Rectal smooth muscle tissue (tissue), 1 donor: ENCODE results near the gene C22orf15.

ENCODE experiments used
- H3K27ac ChIP-seq: one replicate; pipeline ENCODE4 v1.7.0; 2013; ENCODE audit warnings: low read depth, low read length, inconsistent platforms
- H3K27me3 ChIP-seq: one replicate; pipeline ENCODE4 v1.7.0; 2013; ENCODE audit warnings: low read length; ENCODE audit not compliant: control insufficient read depth, insufficient read depth
- H3K36me3 ChIP-seq: one replicate; pipeline ENCODE4 v1.7.0; 2013; ENCODE audit warnings: low read length; ENCODE audit not compliant: control insufficient read depth, insufficient read depth
- H3K4me1 ChIP-seq: one replicate; pipeline ENCODE4 v1.7.0; 2013; ENCODE audit warnings: low read length; ENCODE audit not compliant: control insufficient read depth, insufficient read depth
- H3K4me3 ChIP-seq: one replicate; pipeline ENCODE4 v1.7.0; 2013; ENCODE audit warnings: low read length
- H3K9ac ChIP-seq: one replicate; pipeline ENCODE4 v1.7.0; 2013; ENCODE audit warnings: low read length

Gene C22orf15

DNA sequence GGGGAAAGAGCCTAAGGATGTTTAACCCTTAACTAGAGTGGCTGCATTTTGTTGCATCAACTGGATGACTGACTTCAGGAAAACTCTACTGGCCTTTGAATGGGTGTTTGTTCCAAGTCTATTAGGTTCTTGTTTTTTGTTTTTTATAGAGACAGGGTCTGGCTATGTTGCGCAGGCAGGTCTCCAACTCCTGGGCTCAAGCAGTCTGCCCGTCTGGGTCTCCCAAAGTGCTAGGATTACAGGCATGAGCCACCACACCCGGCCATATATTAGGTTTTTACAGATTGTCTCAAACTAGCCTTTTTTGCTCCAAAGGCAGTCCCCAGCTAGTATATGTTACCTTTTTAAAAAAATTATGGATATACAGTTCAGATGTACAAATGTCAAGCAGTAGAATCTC lies 25.1 kb downstream of the C22orf15 start:
- Histone ChIP-seq H3K27me3 (no peaks in the 10 kb centered on the region), H3K27ac (peak overlapping the region; percentile 41), H3K4me1 (peaks cover 26% of the 10 kb centered on the region), H3K36me3 (peaks cover 8% of the 10 kb centered on the region), H3K9ac (no peak overlapping the region), H3K4me3 (peak overlapping the region; percentile 69)

DNA sequence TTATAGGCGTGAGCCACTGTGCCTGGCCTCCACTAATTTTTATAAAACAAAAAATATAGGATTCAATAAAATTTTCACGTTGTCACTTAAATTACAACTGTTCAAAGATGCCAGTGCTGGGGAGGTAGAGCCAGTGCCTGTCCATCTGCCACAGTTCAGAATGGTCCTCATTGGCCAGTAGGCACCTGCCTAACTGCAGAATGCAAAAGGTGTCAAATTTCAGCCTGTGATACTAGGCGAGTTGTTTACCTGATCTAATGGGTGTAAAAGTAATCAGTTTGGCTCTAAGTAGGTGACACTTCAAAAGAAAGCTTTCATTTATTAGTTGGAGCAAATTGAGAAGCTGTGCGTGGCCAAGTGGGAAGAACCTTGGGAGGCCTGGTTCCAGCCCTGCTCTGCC lies 26.3 kb downstream of the C22orf15 start:
- Histone ChIP-seq H3K27me3 (no peaks in the 10 kb centered on the region), H3K4me3 (no peak overlapping the region), H3K36me3 (peaks cover 16% of the 10 kb centered on the region), H3K9ac (no peak overlapping the region), H3K27ac (no peak overlapping the region), H3K4me1 (peaks cover 26% of the 10 kb centered on the region)

DNA sequence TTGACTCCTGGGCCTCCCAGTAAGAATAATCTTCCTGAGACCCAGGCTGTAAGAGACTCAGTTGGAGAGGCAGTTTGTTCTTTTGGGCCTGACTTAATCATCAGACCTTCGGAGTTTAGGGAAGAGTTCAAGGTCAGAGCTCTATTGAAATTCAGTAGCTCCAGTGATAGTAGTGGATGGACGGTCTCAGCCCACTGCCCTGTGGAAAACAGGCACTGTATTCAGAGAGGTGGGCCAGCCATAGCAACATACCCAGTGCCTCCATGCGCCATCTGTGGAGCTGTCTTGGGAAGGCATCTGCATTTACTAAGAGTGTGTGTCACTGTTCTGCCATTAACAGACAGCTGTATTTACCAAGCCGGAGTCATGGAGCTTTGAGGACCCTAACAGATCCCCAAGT lies 26.8 kb downstream of the C22orf15 start:
- H3K27me3 ChIP-seq = no peaks in the 10 kb centered on the region
- H3K4me3 ChIP-seq = no peak overlapping the region
- no peak overlapping the region for H3K27ac ChIP-seq
- peaks cover 26% of the 10 kb centered on the region for H3K4me1 ChIP-seq
- peaks cover 18% of the 10 kb centered on the region for H3K36me3 ChIP-seq
- no peak overlapping the region for H3K9ac ChIP-seq

DNA sequence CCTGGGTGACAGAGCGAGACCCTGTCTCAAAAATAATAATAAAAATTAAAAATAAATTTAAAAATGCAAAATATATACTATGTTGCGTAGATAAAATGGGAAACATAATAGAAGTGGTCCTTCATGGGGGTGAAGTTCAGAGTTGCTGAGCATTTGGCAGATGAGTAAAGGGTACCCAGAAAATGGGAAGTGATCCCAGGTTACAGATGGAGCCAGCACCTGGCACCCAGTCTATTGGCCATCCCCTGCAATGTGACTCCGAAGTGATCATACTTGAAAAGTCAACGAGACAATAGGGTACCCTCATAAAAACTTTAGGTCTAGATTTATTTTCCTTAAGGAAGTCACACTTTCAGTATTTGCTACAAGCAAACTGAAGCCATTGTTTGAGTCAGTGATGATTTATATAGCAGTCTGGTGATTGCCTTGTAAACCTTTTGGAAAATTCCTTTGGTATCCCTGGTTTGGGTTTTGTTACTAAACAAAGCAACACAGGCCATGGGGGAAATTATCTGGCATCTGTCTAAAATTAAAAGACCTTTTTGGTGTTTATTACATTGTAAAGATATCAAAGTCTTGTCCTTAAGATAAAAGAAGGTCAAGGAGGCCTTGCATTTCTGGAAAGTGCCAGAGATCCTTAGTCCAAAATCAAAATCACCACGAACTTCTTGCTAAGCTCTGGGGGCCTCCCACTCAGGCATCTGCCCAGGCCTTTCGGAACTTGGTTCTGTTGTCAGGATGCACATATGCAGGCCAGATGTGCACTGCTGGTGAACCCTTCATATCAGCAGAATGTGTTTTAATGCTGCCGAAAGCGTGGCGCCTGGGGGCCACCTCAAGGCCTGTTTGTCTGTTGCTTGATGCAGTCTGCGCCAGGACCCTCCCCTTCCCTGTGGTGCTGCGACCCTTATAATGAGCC lies 28.3 kb downstream of the C22orf15 start:
- Histone ChIP-seq H3K36me3 (peaks cover 18% of the 10 kb centered on the region), H3K27ac (peak overlapping the region; percentile 11), H3K4me3 (no peak overlapping the region), H3K9ac (no peak overlapping the region), H3K27me3 (no peaks in the 10 kb centered on the region), H3K4me1 (peaks cover 21% of the 10 kb centered on the region)

DNA sequence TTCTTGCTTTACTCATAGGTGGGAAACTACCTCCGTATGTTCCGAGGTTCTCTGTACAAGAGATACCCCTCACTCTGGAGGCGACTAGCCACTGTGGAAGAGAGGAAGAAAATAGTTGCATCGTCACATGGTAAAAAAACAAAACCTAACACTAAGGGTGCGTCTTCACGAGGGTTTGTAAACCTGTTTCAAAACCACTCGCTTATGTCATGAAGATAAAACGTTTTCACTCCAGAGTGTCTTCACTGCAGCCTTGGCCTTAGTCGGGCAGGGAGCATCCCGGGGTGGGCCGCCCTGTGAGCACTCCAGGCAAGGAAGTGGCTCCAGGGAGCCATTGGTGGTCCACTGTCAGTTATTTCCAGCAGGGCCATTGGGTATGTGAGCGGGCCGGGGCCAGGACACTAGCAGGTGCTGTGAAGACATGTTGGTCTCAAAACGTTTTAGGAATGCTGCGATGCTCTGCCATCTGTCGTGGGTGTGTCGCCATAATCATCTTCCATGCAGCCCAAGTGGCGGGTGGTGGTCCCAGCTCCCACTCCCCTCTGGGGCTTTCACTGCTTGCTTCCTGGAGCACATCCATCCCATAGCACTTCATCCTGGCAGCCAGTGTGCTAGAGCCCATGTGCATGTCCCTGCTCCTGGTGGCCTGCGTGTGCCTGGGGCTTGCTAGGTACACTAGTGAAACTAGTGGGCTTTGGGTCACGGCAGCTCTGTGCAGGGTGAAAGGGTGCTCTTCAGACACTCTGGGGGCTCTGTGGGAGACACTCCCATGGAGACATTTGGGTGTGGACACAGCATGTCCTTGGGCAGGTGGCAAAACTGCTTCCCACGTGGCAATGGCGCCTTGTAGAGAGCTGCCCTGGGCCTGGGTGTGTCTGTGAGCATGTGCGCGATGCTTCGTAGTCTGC lies 29.2 kb downstream of the C22orf15 start:
- Histone ChIP-seq H3K4me3 (no peak overlapping the region), H3K36me3 (peaks cover 18% of the 10 kb centered on the region), H3K4me1 (peaks cover 16% of the 10 kb centered on the region), H3K27ac (peak overlapping the region; percentile 11), H3K27me3 (no peaks in the 10 kb centered on the region), H3K9ac (no peak overlapping the region)

DNA sequence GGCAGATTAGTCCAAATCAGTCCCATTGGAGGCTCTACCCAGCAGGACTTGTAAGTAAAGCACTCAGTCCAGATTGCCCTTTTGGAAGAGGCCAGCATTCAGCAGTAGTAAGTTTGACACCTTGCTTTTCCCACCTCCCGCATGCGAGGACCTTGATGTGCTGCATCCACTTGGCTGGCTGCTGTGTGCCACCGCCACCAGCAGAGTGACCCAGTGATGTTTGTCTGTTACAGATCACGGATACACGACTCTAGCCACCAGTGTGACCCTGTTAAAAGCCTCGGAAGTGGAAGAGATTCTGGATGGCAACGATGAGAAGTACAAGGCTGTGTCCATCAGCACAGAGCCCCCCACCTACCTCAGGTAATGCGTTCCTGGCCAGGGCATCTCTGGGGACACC lies 30.5 kb downstream of the C22orf15 start:
- H3K27me3 ChIP-seq = no peaks in the 10 kb centered on the region
- H3K4me1 ChIP-seq = peaks cover 10% of the 10 kb centered on the region
- no peak overlapping the region for H3K4me3 ChIP-seq
- H3K36me3 ChIP-seq = peaks cover 18% of the 10 kb centered on the region
- no peak overlapping the region for H3K27ac ChIP-seq
- no peak overlapping the region for H3K9ac ChIP-seq

DNA sequence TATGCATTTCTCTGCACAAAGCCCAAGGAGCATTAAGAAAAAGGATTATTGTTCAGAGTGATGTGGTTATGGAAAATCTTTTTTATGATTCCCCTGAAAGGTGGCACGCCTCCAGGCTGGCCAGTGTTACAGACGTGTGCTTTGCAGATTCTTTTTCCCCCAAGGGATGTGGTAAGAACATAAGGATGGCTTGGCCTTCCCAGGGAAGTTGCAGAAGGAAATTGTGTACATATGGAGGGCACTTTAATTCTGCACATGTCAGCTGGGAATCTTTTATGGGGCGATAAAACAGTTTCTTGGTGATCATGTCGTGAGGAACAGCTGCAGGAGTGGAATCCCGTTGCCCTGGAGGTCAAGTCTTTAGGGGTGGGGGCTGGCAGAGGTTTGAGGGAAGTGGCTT lies 33.7 kb downstream of the C22orf15 start:
- Histone ChIP-seq H3K4me3 (no peak overlapping the region), H3K27me3 (no peaks in the 10 kb centered on the region), H3K9ac (no peak overlapping the region), H3K27ac (no peak overlapping the region), H3K36me3 (peaks cover 30% of the 10 kb centered on the region), H3K4me1 (peaks cover 3% of the 10 kb centered on the region)

DNA sequence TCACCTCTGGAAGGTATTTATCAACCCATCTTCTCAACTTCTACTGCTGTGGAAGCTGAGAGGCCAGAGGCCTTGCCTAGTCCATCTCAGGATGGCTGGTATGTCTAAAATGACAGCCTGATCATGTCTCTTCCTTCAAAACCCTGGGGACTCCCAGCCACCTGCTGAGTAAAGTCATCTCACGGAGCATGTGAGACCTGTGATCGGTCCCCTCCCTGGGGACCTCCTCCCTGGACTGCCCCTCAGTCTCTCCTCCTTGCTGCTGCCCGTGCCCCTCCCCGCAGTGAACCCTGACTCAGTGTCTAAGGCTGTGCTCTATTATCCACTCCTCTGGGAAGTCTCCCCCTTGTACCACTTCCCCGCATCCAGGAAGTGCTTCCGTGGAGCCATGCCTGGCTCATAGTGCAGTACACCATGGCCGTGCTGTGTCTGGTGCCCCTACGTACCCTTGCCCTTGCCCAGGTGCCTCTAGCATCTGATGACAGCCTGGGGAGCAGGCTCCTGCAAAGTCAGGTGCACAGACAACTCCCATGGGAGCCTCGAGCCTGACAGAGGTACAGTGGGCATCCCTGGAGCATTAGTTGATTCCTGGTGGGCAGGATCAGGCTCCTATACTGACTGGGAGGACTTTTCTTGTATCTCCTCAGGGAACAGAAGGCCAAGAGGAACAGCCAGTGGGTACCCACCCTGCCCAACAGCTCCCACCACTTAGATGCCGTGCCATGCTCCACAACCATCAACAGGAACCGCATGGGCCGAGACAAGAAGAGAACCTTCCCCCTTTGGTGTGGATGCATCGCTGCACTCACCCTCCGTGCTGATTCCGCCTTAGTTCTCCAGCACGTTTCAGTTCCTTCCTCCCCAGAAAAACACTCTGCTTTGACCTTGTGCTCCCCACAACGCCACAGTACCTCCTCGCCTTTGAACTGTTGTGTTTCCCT lies 37.8 kb downstream of the C22orf15 start:
- no peaks in the 10 kb centered on the region for H3K27me3 ChIP-seq
- H3K27ac ChIP-seq = no peak overlapping the region
- H3K36me3 ChIP-seq = peaks cover 41% of the 10 kb centered on the region

DNA sequence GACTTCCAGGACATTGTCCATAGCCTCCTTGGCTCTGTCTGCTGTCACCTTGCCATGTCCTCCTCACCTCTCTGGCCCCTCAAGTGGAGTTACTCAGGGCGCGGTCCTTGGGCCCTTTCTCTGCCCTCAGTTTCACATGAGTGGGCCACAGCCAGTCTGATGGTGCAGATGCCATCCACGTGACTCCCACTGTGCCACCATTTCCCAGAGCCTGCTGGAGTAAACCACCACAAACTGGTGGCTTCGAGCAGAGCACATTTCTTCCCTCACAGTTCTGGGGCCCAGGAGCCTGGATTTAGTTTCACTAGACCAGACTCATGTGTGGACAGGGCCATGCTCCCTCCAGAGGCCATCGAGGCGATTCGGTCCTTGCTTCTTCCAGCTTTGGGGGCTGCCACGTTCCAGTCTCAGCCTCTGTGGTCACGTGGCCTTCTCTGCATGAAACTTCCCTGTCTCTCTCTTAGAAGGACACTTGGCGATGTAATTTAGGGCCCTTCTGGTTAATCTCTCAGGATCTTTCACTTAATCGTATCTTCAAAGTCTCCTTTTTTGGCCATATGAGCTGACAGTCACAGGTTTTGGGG lies 38.5 kb downstream of the C22orf15 start:
- H3K36me3 ChIP-seq = peaks cover 46% of the 10 kb centered on the region
- H3K27me3 ChIP-seq = no peaks in the 10 kb centered on the region
- H3K4me1 ChIP-seq = no peaks in the 10 kb centered on the region
- H3K4me3 ChIP-seq = no peak overlapping the region
- H3K9ac ChIP-seq = no peak overlapping the region
- H3K27ac ChIP-seq = no peak overlapping the region

More for the DNA sequence above, 37.8 kb downstream of the C22orf15 start:
- Histone ChIP-seq H3K4me1 (no peaks in the 10 kb centered on the region), H3K9ac (no peak overlapping the region), H3K4me3 (no peak overlapping the region)

DNA sequence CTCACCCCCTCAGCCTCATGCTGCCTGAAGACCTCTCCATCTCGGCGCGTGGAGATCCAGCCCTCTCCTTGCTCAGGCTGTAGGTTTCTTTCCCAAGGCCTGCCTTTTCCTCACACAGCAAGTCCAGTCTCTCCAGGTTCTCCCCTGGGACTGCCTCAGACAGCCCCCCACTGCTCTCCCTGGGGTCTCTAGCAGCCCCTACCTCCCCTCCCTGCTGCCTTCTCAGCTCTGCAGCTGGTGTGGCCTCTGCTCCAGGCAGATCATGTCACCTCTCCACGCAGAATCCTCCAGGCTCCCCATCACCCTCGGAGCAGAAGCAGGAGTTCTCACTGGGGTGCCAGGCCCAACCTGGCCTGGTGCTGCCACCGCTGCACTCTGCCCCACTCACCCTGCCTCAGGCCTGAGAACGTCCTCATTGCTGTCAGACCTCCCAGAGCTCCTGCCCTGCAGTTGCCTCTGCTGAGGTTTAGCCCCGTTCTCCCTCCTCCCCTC lies 39.1 kb downstream of the C22orf15 start:
- Histone ChIP-seq H3K4me3 (no peak overlapping the region), H3K9ac (no peak overlapping the region), H3K27ac (no peak overlapping the region), H3K4me1 (no peaks in the 10 kb centered on the region), H3K27me3 (no peaks in the 10 kb centered on the region), H3K36me3 (peaks cover 46% of the 10 kb centered on the region)

DNA sequence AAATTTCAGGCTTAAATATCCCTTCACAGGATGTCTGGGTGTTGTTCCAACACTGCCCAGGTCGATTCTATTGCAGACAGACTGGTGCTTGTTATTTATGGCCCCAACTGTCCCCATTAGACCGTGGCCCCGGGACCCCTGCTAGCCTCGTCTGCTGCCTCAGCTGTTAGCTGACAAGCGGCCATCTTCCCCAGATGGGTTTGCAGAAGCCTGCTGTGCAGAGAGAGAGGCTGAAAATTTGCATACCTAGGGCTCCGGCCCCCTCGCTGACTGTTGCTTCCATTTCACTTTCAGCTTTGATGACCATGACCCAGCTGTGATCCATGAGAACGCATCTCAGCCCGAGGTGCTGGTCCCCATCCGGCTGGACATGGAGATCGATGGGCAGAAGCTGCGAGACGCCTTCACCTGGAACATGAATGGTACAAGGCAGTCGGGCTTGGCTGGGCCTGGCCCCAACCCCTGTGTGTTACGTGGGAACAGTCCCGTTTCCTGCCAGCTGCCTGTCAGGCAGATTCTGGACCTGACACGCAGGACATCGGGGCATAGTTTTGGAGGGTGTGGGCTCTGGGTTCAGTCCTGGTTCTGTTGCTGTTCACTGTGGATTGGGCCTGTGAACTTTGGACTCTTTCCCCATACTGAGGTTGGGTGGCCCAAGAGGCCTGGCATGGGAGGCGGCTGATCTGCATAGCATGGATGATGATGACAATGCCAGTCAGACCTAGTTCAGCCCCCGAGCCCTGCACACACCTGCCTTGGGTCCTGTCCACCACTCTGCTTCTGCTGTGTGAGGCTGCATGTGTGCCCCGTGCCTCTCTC lies 40.4 kb downstream of the C22orf15 start:
- Histone ChIP-seq H3K4me1 (no peaks in the 10 kb centered on the region), H3K27ac (no peak overlapping the region), H3K4me3 (no peak overlapping the region), H3K27me3 (no peaks in the 10 kb centered on the region), H3K36me3 (peaks cover 46% of the 10 kb centered on the region), H3K9ac (no peak overlapping the region)
